RPMI7951 (cell line): Measurements from ENCODE around the gene VGLL3. TPM values are rescaled to one million over a fixed set of nuclear protein-coding genes. Genes with fewer than 3 reads are reported as not detected.
A peak's percentile ranks its signal among the peaks of the same experiment; 100 is the strongest.

Source experiments
- DNase-seq: peaks from one replicate; pipeline ENCODE4 v3.0.0-alpha.2; 2012; ENCODE audit warnings: low read depth
- total RNA-seq: library from RNA; depleted of rRNA; stranded (reverse); fragments of >200 nt; shearing (Covaris generic); gene quantifications from 2 replicates; pipeline ENCODE4 v1.2.3, GENCODE V29; 2014; rRNA removed

The VGLL3 gene
- total RNA-seq, 1 experiment from 2014 or later, result 19.8 TPM

DNA sequence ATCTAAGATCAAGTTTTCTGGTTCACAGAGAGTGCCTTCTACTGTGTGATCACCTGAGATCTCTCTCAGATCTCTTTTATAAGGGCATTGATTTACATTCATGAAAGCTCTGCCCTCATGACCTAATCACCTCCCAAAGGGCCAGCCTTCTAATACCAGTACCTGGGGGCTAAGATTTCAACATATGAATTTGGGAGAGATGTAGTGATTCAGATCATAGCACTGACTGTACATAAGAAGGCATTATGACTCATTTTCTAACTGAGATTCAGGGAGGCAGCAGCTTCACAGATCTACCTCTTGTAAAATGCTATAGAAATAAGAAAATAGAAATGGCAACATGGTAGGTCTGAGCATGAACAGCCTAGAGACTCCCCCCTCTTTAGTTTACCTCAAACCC is 39.6 kb downstream of the VGLL3 start:
- peak; percentile 55 for DNase-seq

GRCh38 chr3:86950717-86951116 is 40.2 kb downstream of the VGLL3 start:
- DNase-seq, result no peak

DNA sequence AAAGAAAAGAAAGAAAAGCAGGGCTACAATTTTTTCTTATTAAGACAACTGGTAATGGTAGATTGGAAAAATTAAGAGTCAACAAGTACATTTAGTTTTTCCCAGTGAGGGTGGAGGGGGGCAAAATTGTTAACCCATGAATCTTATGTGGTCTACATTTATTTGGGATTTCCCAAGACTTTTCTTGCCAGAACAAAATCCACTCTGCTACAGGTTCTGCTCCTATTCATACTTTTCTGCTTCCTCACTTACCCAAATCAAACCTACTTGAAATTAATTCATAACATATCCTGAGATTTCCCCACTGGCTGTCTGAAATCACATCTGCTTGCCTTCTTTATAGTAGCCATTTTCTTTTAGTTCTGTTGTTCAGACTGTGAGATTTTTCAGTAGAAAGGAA is 41.1 kb downstream of the VGLL3 start:
- peak; percentile 33 for DNase-seq

DNA sequence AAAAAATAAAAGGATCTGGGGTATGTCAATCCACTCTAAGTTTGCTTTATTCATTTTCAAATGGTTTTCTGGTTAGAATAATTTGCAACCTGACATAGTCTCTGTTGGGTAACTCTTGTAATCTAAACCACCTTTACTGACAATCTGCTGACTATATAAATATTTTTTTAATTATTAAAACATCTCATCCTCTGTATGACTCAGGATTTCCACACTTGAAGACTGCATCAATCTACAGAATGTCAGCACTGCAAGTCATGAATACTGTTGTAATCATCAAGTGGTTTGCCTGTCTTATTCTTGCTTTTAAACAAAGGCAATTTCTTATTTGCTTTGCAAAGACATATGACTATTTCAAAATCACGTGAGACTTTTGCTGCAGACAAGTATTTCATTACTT is 42.1 kb downstream of the VGLL3 start:
- peak; percentile 51 for DNase-seq

- no peak for DNase-seq
Observed at GRCh38 chr3:86942206-86942605, 48.7 kb downstream of the VGLL3 start.

DNA sequence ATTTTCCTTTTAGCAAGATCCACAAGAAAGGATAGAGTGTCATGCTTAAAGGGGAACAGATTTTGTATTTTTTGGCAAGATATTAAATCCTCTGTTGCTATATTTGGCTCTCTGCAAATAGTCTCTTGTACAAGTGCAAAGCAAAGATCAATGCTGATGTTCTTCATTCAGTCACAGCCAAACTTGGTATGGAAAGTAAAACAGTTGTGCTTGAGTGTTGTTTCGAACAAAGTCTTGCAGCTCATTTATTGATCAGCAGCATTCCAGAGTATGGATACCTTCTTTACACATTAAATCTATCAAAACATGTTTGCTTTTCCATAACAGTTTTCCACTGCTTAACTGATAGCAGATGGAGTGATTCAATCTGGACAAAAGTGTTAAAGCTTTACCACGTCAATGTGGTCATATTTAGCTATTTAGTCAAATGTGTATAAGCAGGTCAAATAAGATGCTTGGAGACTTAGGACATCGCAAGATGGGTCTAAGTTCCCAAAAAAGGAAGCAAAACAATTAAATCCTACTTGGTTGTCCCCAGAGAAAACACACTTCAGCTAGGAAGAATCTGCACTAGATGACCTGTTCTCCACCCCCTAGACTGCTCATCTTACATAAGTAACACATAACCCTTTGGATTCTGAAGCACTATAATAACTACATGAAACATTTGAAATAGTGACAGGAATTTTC is 52.4 kb downstream of the VGLL3 start:
- DNase-seq, result no peak

- DNase-seq, result no peak
Observed at GRCh38 chr3:86937306-86937791, 53.6 kb downstream of the VGLL3 start.

GRCh38 chr3:86934851-86935250 is 56.1 kb downstream of the VGLL3 start:
- DNase-seq, result no peak

GRCh38 chr3:86930831-86931230 is 60.1 kb downstream of the VGLL3 start:
- no peak for DNase-seq

DNA sequence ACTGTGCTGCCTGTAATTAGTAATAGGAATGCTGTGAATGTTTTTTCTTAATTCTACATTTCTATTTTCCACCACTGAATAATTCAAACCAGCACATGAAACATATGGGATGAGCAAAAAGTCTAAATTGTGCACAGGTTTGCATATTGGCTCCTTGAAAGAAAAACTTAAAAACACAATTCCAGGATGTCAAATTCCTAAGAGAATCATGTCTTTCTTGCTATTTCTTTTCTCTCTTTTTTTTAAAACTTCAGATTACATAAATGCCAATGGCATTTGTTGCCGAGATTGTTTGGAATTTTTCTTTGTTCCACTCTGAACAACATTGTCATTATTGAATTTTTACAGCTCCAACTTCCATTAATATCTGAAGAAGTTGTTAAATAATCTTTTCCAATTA is 60.8 kb downstream of the VGLL3 start:
- no peak for DNase-seq

DNA sequence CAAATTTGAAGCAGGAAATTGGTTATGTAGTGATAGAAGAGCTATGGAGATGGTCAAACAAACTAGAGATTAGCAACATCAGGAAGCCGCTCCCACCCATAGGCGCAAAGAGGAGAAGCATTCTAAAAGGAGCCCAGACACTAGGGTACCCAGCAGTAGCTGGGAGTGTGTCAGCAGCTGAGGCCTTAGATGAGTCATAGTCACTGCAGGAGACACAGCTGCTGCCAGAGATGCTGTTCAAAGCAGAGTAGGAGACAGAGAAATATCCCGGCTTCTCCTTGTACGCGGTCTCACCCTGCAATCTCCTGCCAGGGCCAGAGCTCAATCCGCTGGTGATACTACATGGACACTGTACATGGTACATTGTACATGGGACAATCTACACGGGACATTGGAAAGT is 61.9 kb downstream of the VGLL3 start:
- DNase-seq, result peak; percentile 65

- peak; percentile 82 for DNase-seq
Observed at GRCh38 chr3:86923071-86923491, 67.9 kb downstream of the VGLL3 start.

- DNase-seq, result no peak
Observed at GRCh38 chr3:86921971-86922680, 68.8 kb downstream of the VGLL3 start.

- peak; percentile 11 for DNase-seq
Observed at GRCh38 chr3:86914670-86915069, 76.3 kb downstream of the VGLL3 start.

DNA sequence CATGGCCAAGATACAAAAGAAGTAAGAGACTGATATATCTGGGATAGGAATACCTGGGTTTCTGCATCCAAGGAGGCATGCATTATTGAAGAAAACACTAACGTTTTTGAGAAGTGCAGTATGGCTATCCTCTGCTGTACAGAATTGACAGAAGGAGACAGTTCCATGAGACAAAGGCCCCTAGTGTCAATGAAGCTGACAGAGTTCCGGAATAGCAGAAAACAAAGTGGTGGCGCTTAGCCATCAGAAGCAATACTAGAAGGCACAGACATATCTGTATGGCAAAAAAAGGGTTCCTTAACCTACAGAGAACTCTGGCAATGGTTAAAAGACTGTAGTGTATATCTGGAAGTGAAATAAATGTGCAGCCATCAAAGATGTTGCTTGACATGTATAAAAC is 77.8 kb downstream of the VGLL3 start:
- no peak for DNase-seq

DNA sequence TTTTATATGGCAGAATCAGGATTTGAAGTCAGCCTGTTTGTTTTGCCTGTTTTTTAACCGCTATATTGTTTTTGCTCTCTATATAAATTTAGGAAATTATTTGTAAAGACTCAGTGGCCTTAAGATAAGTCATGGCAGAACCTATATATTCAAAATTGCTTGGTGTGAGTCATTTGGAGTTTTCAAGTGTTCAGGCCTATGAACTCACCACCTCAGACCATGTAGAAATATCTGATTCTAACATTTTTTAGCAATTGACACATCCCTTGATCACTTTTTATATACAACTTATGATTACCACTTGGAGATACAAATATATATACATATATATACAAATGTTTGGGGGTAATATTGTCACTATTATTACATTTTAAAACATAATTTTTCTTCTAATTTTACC is 95.7 kb downstream of the VGLL3 start:
- DNase-seq, result no peak

- no peak for DNase-seq
Observed at GRCh38 chr3:86890741-86891396, 100.1 kb downstream of the VGLL3 start.

Other genes with a start within 250 kb of the VGLL3 start
- gene CHMP2B, start 236.2 kb upstream of the VGLL3 start, total RNA-seq, result 28.5 and 31.2 TPM in 2 replicates